CD4-positive, alpha-beta T cell (primary cell): Measurements from ENCODE around the gene DNLZ. TPM values are rescaled to one million over a fixed set of nuclear protein-coding genes. Genes with fewer than 3 reads are reported as not detected.

Source experiments
- ATAC-seq: fragments of 200-7000 bp; cut with Tn5 transposase; one replicate; pipeline ENCODE4 v1.10.0; 2022; ENCODE audit warnings: mild to moderate bottlenecking; ENCODE audit not compliant: poor library complexity
- CTCF ChIA-PET: fragments of 350-600 bp; sonication (Branson Sonifier 250); formaldehyde crosslinking; loops from one replicate; lab custom pipeline; 2021; ENCODE audit warnings: antibody characterized with exemption, inconsistent platforms; lab: Charles Lee
- POLR2A ChIA-PET: fragments of 350-600 bp; sonication (Branson Sonifier 250); formaldehyde crosslinking; loops from one replicate; lab custom pipeline; 2021; ENCODE audit warnings: antibody characterized with exemption, inconsistent platforms; lab: Charles Lee
- DNase-seq, 14 experiments: peaks; one replicate each; pipeline ENCODE4 v3.0.0-alpha.2; 2013 to 2020; ENCODE audit warnings: mixed read lengths in 2 of 14
- H3K27ac ChIP-seq, 2 donors: one replicate each; pipeline versions ENCODE4 v1.5.1 to v1.7.0; 2013; ENCODE audit warnings: low read length in 2 of 2, low read depth in 1 of 2, mild to moderate bottlenecking in 1 of 2
- H3K27me3 ChIP-seq, 2 experiments: 1 replicate in 1 of 2; 2 replicates in 1 of 2; pipeline versions ENCODE4 v1.6.1 to v1.7.0; 2013; ENCODE audit warnings: low read length in 2 of 2, control low read depth in 1 of 2, mild to moderate bottlenecking in 1 of 2, moderate library complexity in 1 of 2; ENCODE audit not compliant: insufficient read depth in 2 of 2, control insufficient read depth in 1 of 2
- H3K36me3 ChIP-seq: one replicate; pipeline ENCODE4 v1.6.1; 2013; ENCODE audit warnings: low read length, control low read depth; ENCODE audit not compliant: insufficient read depth
- H3K4me1 ChIP-seq: one replicate; pipeline ENCODE4 v1.6.1; 2013; ENCODE audit warnings: low read length, control low read depth; ENCODE audit not compliant: insufficient read depth
- H3K4me3 ChIP-seq: one replicate; pipeline ENCODE4 v1.5.1; 2013; ENCODE audit warnings: mild to moderate bottlenecking, low read length, moderate library complexity
- H3K9me3 ChIP-seq, 2 experiments: 1 replicate in 1 of 2; 2 replicates in 1 of 2; pipeline versions ENCODE4 v1.6.1 to v1.7.0; 2013; ENCODE audit warnings: low read length in 2 of 2, mild to moderate bottlenecking in 2 of 2, control low read depth in 1 of 2, moderate library complexity in 1 of 2; ENCODE audit not compliant: control insufficient read depth in 1 of 2, insufficient read depth in 1 of 2
- H3K27ac Mint-ChIP-seq: one replicate; pipeline ENCODE4 v1.8.0; 2020; ENCODE audit warnings: mixed read lengths
- H3K27me3 Mint-ChIP-seq: one replicate; pipeline ENCODE4 v1.8.0; 2021; ENCODE audit warnings: mixed read lengths
- H3K36me3 Mint-ChIP-seq: one replicate; pipeline ENCODE4 v1.8.0; 2021; ENCODE audit warnings: low read depth, mixed read lengths
- H3K4me1 Mint-ChIP-seq: one replicate; pipeline ENCODE4 v1.8.0; 2021; ENCODE audit warnings: low read depth, mixed read lengths
- H3K4me3 Mint-ChIP-seq: one replicate; pipeline ENCODE4 v1.8.0; 2020; ENCODE audit warnings: mild to moderate bottlenecking, mixed read lengths
- H3K9me3 Mint-ChIP-seq: one replicate; pipeline ENCODE4 v1.8.0; 2020; ENCODE audit warnings: mixed read lengths
- intact Hi-C, 2 experiments: fragments of 100-400 bp; cut with DNase I in 1 of 2; cut with micrococcal nuclease in 1 of 2; formaldehyde crosslinking; loops; one replicate each; pipeline versions ENCODE4 v1.15.1 to v1.9.0; 2023 to 2025; cut with DNase I, micrococcal nuclease
- total RNA-seq, 174 experiments: library from RNA in 2 of 174; stranded (reverse) in 2 of 174; gene quantifications; one replicate each; pipeline ENCODE4 v1.2.3 and lab custom pipeline; 2021 to 2026
- TF ChIP-seq, protein P1 (sequence below): fragments of 200-600 bp; IDR thresholded peaks from one replicate; pipeline ENCODE4 v1.8.0; 2022; ENCODE audit warnings: antibody characterized with exemption, mild to moderate bottlenecking

The DNLZ gene
- total RNA-seq, 2 experiments from 2014 or later: 15.4 to 17.0 TPM

DNA sequence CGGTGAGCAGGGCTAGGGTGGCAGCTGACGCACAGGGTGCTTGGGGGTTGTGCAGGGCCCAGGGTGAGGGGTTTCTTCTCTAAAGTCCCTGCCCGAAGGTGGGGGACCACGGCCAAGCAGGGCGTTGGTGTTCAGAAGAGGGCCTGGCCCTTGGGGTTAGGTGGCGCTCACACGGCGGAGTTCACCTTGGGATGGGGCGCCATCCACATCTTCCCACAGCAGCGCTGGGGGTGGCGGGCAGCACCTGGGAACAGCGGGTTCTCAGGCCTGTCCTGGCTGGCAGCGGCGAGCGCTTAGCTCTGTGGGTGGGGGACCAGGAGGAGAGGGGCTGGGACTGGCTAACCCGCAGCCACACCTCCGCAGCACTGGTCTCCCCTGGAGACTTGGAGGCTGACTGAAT, 30.1 kb downstream of the DNLZ start:
- TF ChIP-seq, protein P1, sequence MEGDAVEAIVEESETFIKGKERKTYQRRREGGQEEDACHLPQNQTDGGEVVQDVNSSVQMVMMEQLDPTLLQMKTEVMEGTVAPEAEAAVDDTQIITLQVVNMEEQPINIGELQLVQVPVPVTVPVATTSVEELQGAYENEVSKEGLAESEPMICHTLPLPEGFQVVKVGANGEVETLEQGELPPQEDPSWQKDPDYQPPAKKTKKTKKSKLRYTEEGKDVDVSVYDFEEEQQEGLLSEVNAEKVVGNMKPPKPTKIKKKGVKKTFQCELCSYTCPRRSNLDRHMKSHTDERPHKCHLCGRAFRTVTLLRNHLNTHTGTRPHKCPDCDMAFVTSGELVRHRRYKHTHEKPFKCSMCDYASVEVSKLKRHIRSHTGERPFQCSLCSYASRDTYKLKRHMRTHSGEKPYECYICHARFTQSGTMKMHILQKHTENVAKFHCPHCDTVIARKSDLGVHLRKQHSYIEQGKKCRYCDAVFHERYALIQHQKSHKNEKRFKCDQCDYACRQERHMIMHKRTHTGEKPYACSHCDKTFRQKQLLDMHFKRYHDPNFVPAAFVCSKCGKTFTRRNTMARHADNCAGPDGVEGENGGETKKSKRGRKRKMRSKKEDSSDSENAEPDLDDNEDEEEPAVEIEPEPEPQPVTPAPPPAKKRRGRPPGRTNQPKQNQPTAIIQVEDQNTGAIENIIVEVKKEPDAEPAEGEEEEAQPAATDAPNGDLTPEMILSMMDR: no peak
- POLR2A ChIA-PET: no interaction called here
- no peaks in the 10 kb centered on the region for H3K36me3 Mint-ChIP-seq
- CTCF ChIA-PET: no interaction called here
- DNase-seq: no peak
- H3K4me1 ChIP-seq: peaks cover 9% of the 10 kb centered on the region
- H3K36me3 ChIP-seq: no peaks in the 10 kb centered on the region
- H3K27ac ChIP-seq: no peak overlapping the region
- no peaks in the 10 kb centered on the region for H3K27me3 ChIP-seq
- H3K27me3 Mint-ChIP-seq: no peaks in the 10 kb centered on the region
- intact Hi-C loops: no loop called here
- no peak overlapping the region for H3K27ac Mint-ChIP-seq
- peaks cover 5% of the 10 kb centered on the region for H3K4me1 Mint-ChIP-seq
- H3K9me3 Mint-ChIP-seq: no peaks in the 10 kb centered on the region
- no peaks in the 10 kb centered on the region for H3K9me3 ChIP-seq
- H3K4me3 ChIP-seq: no peak overlapping the region
- H3K4me3 Mint-ChIP-seq: no peak overlapping the region
- no peak for ATAC-seq

DNA sequence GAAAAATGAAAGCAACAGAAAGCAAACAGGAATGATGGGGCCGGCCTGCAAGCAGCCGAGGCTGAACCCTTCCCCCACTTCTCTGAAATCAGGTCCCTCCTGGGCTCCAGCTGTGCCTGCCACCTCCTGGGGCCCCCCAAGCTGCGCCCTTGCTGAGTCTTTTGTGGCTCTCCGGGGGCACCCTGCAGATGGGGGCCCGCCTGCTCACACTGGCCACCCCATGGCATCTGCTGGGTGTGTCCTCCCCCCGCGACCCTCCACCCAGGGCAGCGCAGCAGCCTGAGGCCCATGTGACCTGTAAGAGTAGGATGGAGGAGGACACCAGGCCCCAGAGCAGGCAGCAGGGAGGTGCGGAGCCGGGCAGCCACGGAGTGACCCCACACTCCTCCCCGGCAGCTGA, 30.5 kb downstream of the DNLZ start:
- H3K27me3 Mint-ChIP-seq: no peaks in the 10 kb centered on the region
- peaks cover 5% of the 10 kb centered on the region for H3K4me1 Mint-ChIP-seq
- no peak overlapping the region for H3K27ac ChIP-seq
- H3K36me3 Mint-ChIP-seq: no peaks in the 10 kb centered on the region
- no peak overlapping the region for H3K4me3 ChIP-seq
- H3K27me3 ChIP-seq: no peaks in the 10 kb centered on the region
- ATAC-seq (no peak), DNase-seq (no peak)
- H3K36me3 ChIP-seq: no peaks in the 10 kb centered on the region
- intact Hi-C loops: no loop called here
- TF ChIP-seq, protein P1: no peak
- ChIA-PET POLR2A (no interaction called here), CTCF (no interaction called here)
- H3K4me3 Mint-ChIP-seq: no peak overlapping the region
- no peaks in the 10 kb centered on the region for H3K9me3 Mint-ChIP-seq
- H3K27ac Mint-ChIP-seq: no peak overlapping the region
- peaks cover 0 to 2% of the 10 kb centered on the region in 2 experiments for H3K9me3 ChIP-seq
- peaks cover 14% of the 10 kb centered on the region for H3K4me1 ChIP-seq

DNA sequence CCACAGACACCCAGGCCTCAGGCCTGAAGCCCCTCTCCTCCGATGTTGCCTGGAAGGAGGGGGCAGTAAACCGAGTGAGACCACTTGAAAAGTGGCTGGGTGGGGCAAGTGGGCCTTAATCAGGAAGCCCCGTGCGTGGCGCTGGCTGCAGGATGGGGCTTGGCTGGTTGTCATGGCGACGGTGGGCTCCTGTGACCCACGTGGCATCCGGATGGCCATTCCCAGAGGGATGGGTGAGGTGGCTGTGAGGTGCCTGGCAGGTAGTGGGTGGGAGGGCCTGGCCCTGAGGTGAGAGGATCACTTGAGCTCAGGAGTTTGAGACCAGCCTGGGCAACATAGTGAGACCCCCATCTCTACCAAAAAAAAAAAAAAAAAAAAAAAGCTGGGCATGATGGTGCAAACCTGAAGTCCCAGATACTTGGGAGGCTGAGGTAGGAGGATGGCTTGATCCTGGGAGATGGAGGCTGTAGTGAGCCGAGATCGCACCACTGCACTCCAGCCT, 31.0 kb downstream of the DNLZ start:
- intact Hi-C loops: no loop called here
- Mint-ChIP-seq H3K4me3 (no peak overlapping the region), H3K27me3 (no peaks in the 10 kb centered on the region), H3K4me1 (peaks cover 5% of the 10 kb centered on the region), H3K9me3 (no peaks in the 10 kb centered on the region), H3K36me3 (no peaks in the 10 kb centered on the region), H3K27ac (no peak overlapping the region)
- Histone ChIP-seq H3K4me3 (no peak overlapping the region), H3K4me1 (peaks cover 16% of the 10 kb centered on the region), H3K36me3 (no peaks in the 10 kb centered on the region), H3K27me3 (no peaks in the 10 kb centered on the region), H3K27ac (no peak overlapping the region), H3K9me3 (peaks cover 0 to 4% of the 10 kb centered on the region in 2 experiments)
- ChIA-PET POLR2A (no interaction called here), CTCF (interaction anchor here (0.7 kb wide), 1 partner anchor 115 kb away, joined by 4 read pairs; no protein-coding TSS in a partner anchor)
- DNase-seq: no peak
- no peak for ATAC-seq
- TF ChIP-seq, protein P1: no peak
